ENCODE results near the gene RAD51B. TPM values are rescaled to one million over a fixed set of nuclear protein-coding genes. Genes with fewer than 3 reads are reported as not detected.

RAD51B gene
- total and polyA plus RNA-seq, 2 of the 13 experiments (the other 11 are each of a cell fraction or from before 2014, with no cell fraction given): 7.0 to 9.5 TPM

DNA sequence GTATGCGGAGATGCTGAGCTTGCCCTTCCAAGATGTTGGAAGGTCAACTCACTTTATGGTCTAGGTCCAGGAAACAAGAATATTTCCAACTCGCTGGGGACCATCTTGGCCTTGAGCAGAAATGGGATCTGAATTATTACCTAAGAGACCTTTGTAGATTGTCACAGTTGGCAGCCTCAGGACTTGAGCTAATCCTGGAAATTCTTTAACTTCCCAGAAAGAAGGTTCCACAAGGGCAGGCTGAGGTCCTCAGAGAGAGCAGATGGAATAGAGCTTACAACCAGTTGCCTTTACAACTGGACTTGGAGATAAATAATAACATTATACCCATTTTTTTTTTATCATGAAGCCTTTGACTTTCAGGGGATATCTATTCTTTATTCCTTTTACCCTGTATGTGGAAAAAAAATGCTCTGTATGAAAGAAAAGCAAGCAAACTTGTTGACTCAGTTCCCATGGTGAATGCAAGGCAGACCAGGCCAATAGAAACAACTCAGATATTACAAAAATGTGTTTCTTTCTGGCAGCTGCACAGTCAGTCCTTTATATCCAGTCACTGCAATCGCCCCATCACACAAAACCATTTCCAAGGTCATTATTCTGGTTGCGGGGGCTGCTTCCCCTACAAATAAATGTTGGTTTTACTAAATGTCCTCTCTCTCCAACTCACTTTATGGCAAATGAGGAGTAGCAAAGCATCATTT, 571.9 kb downstream of the RAD51B start:
- Histone ChIP-seq H3K4me3 (replicated peaks in 1 of 3; ENCODE audit: insufficient read depth in 1 of 3, low read depth in 2 of 3, low read length in 3 of 3) (no peak overlapping the region), H3K36me3 (replicated peaks in 1 of 2; ENCODE audit: control insufficient read depth in 1 of 2, insufficient read depth in 2 of 2, low read length in 2 of 2) (no peaks in the 10 kb centered on the region), H3K27ac (ENCODE audit: extremely low read length, insufficient read depth, low read length) (no peak overlapping the region), H3K4me1 (ENCODE audit: insufficient read depth, low read length) (peaks cover 9% of the 10 kb centered on the region; the same call in 1 of the 2 replicates), H3K79me2 (ENCODE audit: insufficient read depth, low read length) (no peaks in the 10 kb centered on the region), H3K9ac (ENCODE audit: insufficient read depth, low read depth, low read length) (no peak overlapping the region), H3K9me3 (ENCODE audit: low read length) (no peaks in the 10 kb centered on the region), H4K20me1 (ENCODE audit: insufficient read depth, low read length) (no peaks in the 10 kb centered on the region), H2AFZ (ENCODE audit: low read length) (no peak overlapping the region), H3K4me2 (ENCODE audit: low read depth, low read length) (no peak overlapping the region), H3K27me3 (ENCODE audit: control insufficient read depth in 1 of 2, insufficient read depth in 2 of 2, low read length in 2 of 2) (no peaks in the 10 kb centered on the region)
- TF ChIP-seq SMARCE1 (IDR thresholded peaks at IDR 0.05; ENCODE audit: borderline replicate concordance) (no peak), RBFOX2 (IDR thresholded peaks at IDR 0.05; ENCODE audit: low read depth, low read length) (no peak), ESRRA (CRISPR knock-in tag; IDR thresholded peaks at IDR 0.05; ENCODE audit: low read depth) (no peak), ZFAT (CRISPR knock-in tag; conservative IDR thresholded peaks at IDR 0.05) (no peak), ZNF549 (CRISPR knock-in tag; IDR thresholded peaks at IDR 0.05) (no peak), CEBPB (IDR thresholded peaks at IDR 0.05; ENCODE audit: borderline replicate concordance, low read depth, low read length) (no peak), ZNF280B (CRISPR knock-in tag; IDR thresholded peaks at IDR 0.05; ENCODE audit: borderline replicate concordance) (no peak), ZMAT3 (CRISPR knock-in tag; conservative IDR thresholded peaks at IDR 0.05) (no peak), E2F5 (CRISPR knock-in tag; conservative IDR thresholded peaks at IDR 0.05) (no peak), SIN3A (IDR thresholded peaks at IDR 0.05; ENCODE audit: borderline replicate concordance, low read depth, low read length) (no peak), KLF11 (CRISPR knock-in tag; IDR thresholded peaks at IDR 0.05) (no peak), ZNF780A (CRISPR knock-in tag; IDR thresholded peaks at IDR 0.05) (no peak), FOSL2 (CRISPR knock-in tag; IDR thresholded peaks at IDR 0.05) (no peak), ZUFSP (CRISPR knock-in tag; IDR thresholded peaks at IDR 0.05; ENCODE audit: borderline replicate concordance) (no peak), ZNF570 (CRISPR knock-in tag; IDR thresholded peaks at IDR 0.05; ENCODE audit: borderline replicate concordance) (no peak), ARNT (IDR thresholded peaks at IDR 0.05) (no peak), ZNF234 (CRISPR knock-in tag; conservative IDR thresholded peaks at IDR 0.05) (no peak)
- POLR2A ChIA-PET: interaction anchor here (0.6 kb wide), 1 partner anchor 549 kb away, joined by 3 read pairs; no protein-coding TSS in a partner anchor
- intact Hi-C loops (cut with micrococcal nuclease; ENCODE audit: unreplicated experiment): no loop called here
- no peak for FAIRE-seq
- no TSS peak for BruUV-seq (replicated peaks)
- DNase-seq (ENCODE audit: low spot score): no peak
- CTCF ChIA-PET (ENCODE audit: low intra/inter-chr PET ratio, low total read pairs): no interaction called here
- in situ Hi-C loops (cut with HindIII; ENCODE audit: extremely low pct_ligation_motif_present, low pct_unique_long_range_greater_than_20kb): no loop called here
- WGBS (ENCODE audit: low lambda C conversion rate): 88% methylated on average over 4 of the region's 4 CpGs
- ATAC-seq: no peak

All from HepG2 (cell line).